BLaER1 (cell line): Measurements from ENCODE around the gene PPFIBP1.
"Not testable (repeated sequence)": the region's sequence is repeated elsewhere in the genome, so short reads cannot be mapped to it uniquely, and the experiment has no call there.

ENCODE experiments used
- H3K27ac ChIP-seq: shearing (Covaris generic); formaldehyde crosslinking; 2 replicates; pipeline ENCODE4 v1.8.1; 2022
- H3K27me3 ChIP-seq: shearing (Covaris generic); formaldehyde crosslinking; 2 replicates; pipeline ENCODE4 v1.8.1; 2022
- H3K36me3 ChIP-seq: shearing (Covaris generic); formaldehyde crosslinking; 2 replicates; pipeline ENCODE4 v1.8.1; 2022
- H3K4me1 ChIP-seq: shearing (Covaris generic); formaldehyde crosslinking; 2 replicates; pipeline ENCODE4 v1.8.1; 2022
- H3K4me2 ChIP-seq: shearing (Covaris generic); formaldehyde crosslinking; 2 replicates; pipeline ENCODE4 v1.8.1; 2022
- H3K4me3 ChIP-seq: shearing (Covaris generic); formaldehyde crosslinking; 2 replicates; pipeline ENCODE4 v1.8.1; 2022
- H3K9ac ChIP-seq: shearing (Covaris generic); formaldehyde crosslinking; 2 replicates; pipeline ENCODE4 v1.8.1; 2022
- H3K9me3 ChIP-seq: shearing (Covaris generic); formaldehyde crosslinking; 2 replicates; pipeline ENCODE4 v1.8.1; 2022
- H4K20me1 ChIP-seq: shearing (Covaris generic); formaldehyde crosslinking; 2 replicates; pipeline ENCODE4 v1.8.1; 2022
- Cebpa-rat ChIP-seq: shearing (Covaris generic); IDR thresholded peaks from 2 replicates; pipeline ENCODE4 v1.8.1; 2022

Gene PPFIBP1

GRCh38 chr12:27631365-27631764 lies 107.4 kb downstream of the PPFIBP1 start:
- Histone ChIP-seq H3K4me2 (no peak overlapping the region), H3K27me3 (no peaks in the 10 kb centered on the region), H3K4me1 (no peaks in the 10 kb centered on the region), H3K4me3 (no peak overlapping the region), H4K20me1 (no peaks in the 10 kb centered on the region), H3K27ac (no peak overlapping the region), H3K36me3 (peaks cover 16% of the 10 kb centered on the region; the same call in 1 of the 2 replicates), H3K9ac (no peak overlapping the region), H3K9me3 (no peaks in the 10 kb centered on the region; the same call in 1 of the 2 replicates)
- TF ChIP-seq Cebpa-rat, result no peak

GRCh38 chr12:27631813-27632491 lies 107.9 kb downstream of the PPFIBP1 start:
- Histone ChIP-seq H3K9me3 (no peaks in the 10 kb centered on the region; the same call in 1 of the 2 replicates), H3K9ac (no peak overlapping the region), H3K4me1 (no peaks in the 10 kb centered on the region), H3K36me3 (peaks cover 20% of the 10 kb centered on the region; the same call in 1 of the 2 replicates), H3K27ac (no peak overlapping the region), H3K4me3 (no peak overlapping the region), H4K20me1 (no peaks in the 10 kb centered on the region), H3K4me2 (no peak overlapping the region), H3K27me3 (no peaks in the 10 kb centered on the region)
- TF ChIP-seq Cebpa-rat, result no peak

- no peak overlapping the region for H3K27ac ChIP-seq
Measured at GRCh38 chr12:27635349-27635972, 111.5 kb downstream of the PPFIBP1 start.

GRCh38 chr12:27636569-27636968 lies 112.6 kb downstream of the PPFIBP1 start:
- not testable (repeated sequence) for H3K9ac ChIP-seq, H3K4me2 ChIP-seq, H3K9me3 ChIP-seq, H4K20me1 ChIP-seq, H3K27me3 ChIP-seq, H3K27ac ChIP-seq, H3K4me1 ChIP-seq, H3K4me3 ChIP-seq
- H3K36me3 ChIP-seq, result peaks cover 21% of the 10 kb centered on the region

More at GRCh38 chr12:27635349-27635972, 111.5 kb downstream of the PPFIBP1 start:
- no peak overlapping the region for H3K4me3 ChIP-seq
- H3K27me3 ChIP-seq, result no peaks in the 10 kb centered on the region
- TF ChIP-seq Cebpa-rat, result no peak
- no peaks in the 10 kb centered on the region for H4K20me1 ChIP-seq
- no peak overlapping the region for H3K9ac ChIP-seq
- H3K4me1 ChIP-seq, result no peaks in the 10 kb centered on the region
- no peak overlapping the region for H3K4me2 ChIP-seq
- H3K36me3 ChIP-seq, result peaks cover 20% of the 10 kb centered on the region; the same call in 1 of the 2 replicates
- no peaks in the 10 kb centered on the region for H3K9me3 ChIP-seq

- Histone ChIP-seq H3K9me3 (no peaks in the 10 kb centered on the region), H3K36me3 (peaks cover 30% of the 10 kb centered on the region), H3K9ac (no peak overlapping the region), H4K20me1 (no peaks in the 10 kb centered on the region), H3K27ac (no peak overlapping the region), H3K4me2 (no peak overlapping the region), H3K27me3 (no peaks in the 10 kb centered on the region), H3K4me3 (no peak overlapping the region), H3K4me1 (no peaks in the 10 kb centered on the region)
- no peak for TF ChIP-seq Cebpa-rat
Measured at GRCh38 chr12:27637524-27637923, 113.5 kb downstream of the PPFIBP1 start.

- no peak overlapping the region for H3K4me3 ChIP-seq
- TF ChIP-seq Cebpa-rat, result no peak
- no peaks in the 10 kb centered on the region for H3K9me3 ChIP-seq
- peaks cover 26% of the 10 kb centered on the region for H3K36me3 ChIP-seq
- no peak overlapping the region for H3K4me2 ChIP-seq
- no peak overlapping the region for H3K9ac ChIP-seq
- H3K27me3 ChIP-seq, result no peaks in the 10 kb centered on the region
- no peaks in the 10 kb centered on the region for H3K4me1 ChIP-seq
- H3K27ac ChIP-seq, result no peak overlapping the region
- no peaks in the 10 kb centered on the region for H4K20me1 ChIP-seq
Measured at GRCh38 chr12:27639265-27639664, 115.3 kb downstream of the PPFIBP1 start.

GRCh38 chr12:27640566-27641200 lies 116.7 kb downstream of the PPFIBP1 start:
- H3K27me3 ChIP-seq, H3K4me3 ChIP-seq, H3K9ac ChIP-seq, H3K27ac ChIP-seq, H4K20me1 ChIP-seq, H3K9me3 ChIP-seq, H3K4me1 ChIP-seq, H3K4me2 ChIP-seq: not testable (repeated sequence)
- peaks cover 25% of the 10 kb centered on the region for H3K36me3 ChIP-seq

GRCh38 chr12:27642361-27642760 lies 118.4 kb downstream of the PPFIBP1 start:
- not testable (repeated sequence) for H3K4me2 ChIP-seq, H3K4me1 ChIP-seq, H4K20me1 ChIP-seq, H3K4me3 ChIP-seq, H3K9ac ChIP-seq, H3K27me3 ChIP-seq, H3K27ac ChIP-seq, H3K9me3 ChIP-seq
- H3K36me3 ChIP-seq, result peaks cover 35% of the 10 kb centered on the region

GRCh38 chr12:27642892-27643291 lies 118.9 kb downstream of the PPFIBP1 start:
- not testable (repeated sequence) for H3K9ac ChIP-seq, H3K9me3 ChIP-seq, H3K27me3 ChIP-seq, H3K4me2 ChIP-seq, H4K20me1 ChIP-seq, H3K27ac ChIP-seq, H3K4me3 ChIP-seq, H3K4me1 ChIP-seq
- H3K36me3 ChIP-seq, result peaks cover 39% of the 10 kb centered on the region

GRCh38 chr12:27644158-27644845 lies 120.3 kb downstream of the PPFIBP1 start:
- H3K27me3 ChIP-seq, result no peaks in the 10 kb centered on the region
- H3K4me2 ChIP-seq, result no peak overlapping the region
- peaks cover 51% of the 10 kb centered on the region for H3K36me3 ChIP-seq
- no peaks in the 10 kb centered on the region for H4K20me1 ChIP-seq
- no peaks in the 10 kb centered on the region for H3K4me1 ChIP-seq
- H3K4me3 ChIP-seq, result no peak overlapping the region
- TF ChIP-seq Cebpa-rat, result no peak
- H3K27ac ChIP-seq, result no peak overlapping the region
- H3K9ac ChIP-seq, result no peak overlapping the region
- H3K9me3 ChIP-seq, result no peaks in the 10 kb centered on the region
